ENCODE measurements around the gene PDGFD.

DNA sequence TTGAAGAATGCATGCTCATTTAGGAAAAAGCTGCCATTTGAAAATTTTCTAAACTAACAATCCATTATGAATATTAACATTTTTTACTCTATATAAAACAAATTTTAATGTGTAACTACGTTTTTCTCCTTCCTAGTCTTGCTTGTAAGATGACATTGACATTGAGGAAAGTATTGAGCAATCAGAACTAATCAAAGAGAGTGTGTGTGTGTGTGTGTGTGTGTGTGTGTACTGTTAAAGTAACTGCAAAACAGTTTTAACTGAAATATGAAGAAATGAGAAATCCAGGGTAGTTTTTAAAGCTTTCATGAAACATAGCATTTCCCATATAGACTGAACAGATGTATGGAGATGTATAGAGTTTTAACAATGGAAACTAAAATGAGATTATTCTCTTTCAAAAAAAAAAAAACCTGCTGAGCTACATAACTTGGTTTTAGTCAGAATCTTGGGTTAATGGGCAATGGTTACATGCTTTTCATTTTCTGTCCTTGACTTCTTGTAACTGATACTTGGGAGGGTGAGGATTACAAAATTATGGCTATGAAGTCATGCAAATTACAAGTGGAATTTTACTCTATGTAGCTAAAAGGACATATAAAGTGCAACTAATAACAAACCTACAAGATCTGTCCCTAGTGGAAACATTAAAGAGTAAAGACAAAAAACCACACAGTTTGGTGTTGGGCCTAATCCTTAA is 2.0 kb downstream of the PDGFD start:
- no peak for TF ChIP-seq FOXM1 (IDR thresholded peaks at IDR 0.05; ENCODE audit: borderline replicate concordance)
- TF ChIP-seq ELF4 (IDR thresholded peaks at IDR 0.05), result no peak
- no peak for TF ChIP-seq L3MBTL2 (conservative IDR thresholded peaks at IDR 0.05)
- TF ChIP-seq ARNT (IDR thresholded peaks at IDR 0.05), result no peak
- no peak for TF ChIP-seq TARDBP (IDR thresholded peaks at IDR 0.05)
- TF ChIP-seq SUZ12 (IDR thresholded peaks at IDR 0.05), result no peak
- TF ChIP-seq HDGF (IDR thresholded peaks at IDR 0.05; ENCODE audit: borderline replicate concordance), result no peak
- no peak for TF ChIP-seq SP1 (IDR thresholded peaks at IDR 0.05)
- TF ChIP-seq FOXA1 (IDR thresholded peaks at IDR 0.05), result no peak
- TF ChIP-seq, protein P1, sequence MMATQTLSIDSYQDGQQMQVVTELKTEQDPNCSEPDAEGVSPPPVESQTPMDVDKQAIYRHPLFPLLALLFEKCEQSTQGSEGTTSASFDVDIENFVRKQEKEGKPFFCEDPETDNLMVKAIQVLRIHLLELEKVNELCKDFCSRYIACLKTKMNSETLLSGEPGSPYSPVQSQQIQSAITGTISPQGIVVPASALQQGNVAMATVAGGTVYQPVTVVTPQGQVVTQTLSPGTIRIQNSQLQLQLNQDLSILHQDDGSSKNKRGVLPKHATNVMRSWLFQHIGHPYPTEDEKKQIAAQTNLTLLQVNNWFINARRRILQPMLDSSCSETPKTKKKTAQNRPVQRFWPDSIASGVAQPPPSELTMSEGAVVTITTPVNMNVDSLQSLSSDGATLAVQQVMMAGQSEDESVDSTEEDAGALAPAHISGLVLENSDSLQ (IDR thresholded peaks at IDR 0.05), result no peak
- TF ChIP-seq LEF1 (IDR thresholded peaks at IDR 0.05; ENCODE audit: borderline replicate concordance), result no peak
